Fibroblast of skin of left quadriceps (primary cell): ENCODE results near the gene TRPV6.

ENCODE experiments used
- DNase-seq, 2 experiments: peaks; one replicate each; pipeline ENCODE4 v3.0.0-alpha.2; 2013; ENCODE audit warnings: low read depth in 2 of 2

Gene TRPV6

DNA sequence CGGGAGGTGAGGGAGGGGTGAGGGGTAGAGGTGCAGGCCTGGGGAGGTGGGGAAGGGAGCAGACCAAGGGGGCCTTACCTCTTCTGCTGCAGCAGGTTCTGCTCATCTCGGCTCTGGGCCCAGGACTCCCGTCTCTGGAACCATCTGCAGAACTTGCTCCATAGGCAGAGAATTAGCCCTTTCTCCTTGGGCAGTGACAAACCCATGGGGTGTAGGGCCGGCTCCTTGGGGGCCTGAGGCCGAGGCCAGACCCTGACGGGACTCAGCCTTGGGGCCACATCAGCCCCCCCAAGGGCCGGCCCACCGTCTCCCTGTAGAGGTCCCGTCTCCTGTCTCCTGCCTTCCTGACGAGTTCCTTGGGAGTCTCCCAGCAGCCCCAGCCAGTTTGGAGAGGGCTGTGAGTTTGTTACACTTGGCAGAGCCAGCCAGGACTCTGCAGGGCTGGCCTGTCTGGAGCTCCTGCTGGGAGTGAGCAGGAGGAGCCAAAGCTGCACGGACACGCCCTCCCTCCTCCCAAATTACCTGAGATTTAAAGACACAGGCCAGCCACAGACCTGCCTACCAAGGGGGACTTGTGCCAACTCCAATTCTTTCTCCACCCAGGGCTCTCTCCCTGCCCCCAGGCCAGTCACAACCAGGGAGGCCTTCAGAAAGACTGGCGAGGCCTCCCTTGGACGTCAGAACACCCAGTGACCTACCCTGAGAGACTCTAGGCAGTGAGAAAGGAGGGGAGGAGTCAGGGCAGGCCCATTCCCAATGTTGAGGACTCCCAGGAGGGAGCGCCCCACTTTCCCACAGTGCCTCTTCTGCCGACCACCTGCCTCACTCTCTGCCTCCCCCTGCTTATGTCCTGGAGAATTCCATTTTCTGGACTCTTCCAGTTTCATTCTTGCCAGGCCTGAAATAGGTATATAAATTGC is at the start of gene TRPV6:
Gene TRPV6 (minus strand): TSS at position 435 of the 920 bp plus-strand sequence.
- no peak for DNase-seq

DNA sequence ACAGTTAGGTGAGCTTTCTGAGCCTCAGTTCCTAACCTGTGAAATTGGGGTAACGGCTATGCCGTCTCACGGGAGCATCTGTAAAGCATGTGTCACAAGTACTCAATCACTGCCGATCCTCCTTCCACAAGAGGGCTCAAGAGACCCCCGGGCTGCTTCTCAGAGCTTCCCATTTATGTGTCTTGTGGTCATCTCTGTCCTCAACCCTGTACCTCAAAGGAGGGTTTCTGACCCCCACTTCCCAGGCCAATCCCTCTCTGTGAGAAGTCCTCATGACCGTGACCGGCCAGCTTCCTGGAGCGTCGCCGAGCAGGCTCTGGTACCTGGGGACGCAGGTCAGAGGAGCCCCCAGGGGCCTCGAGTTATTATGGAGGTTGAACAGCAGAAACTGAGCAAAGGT is 48.5 kb upstream of the TRPV6 start:
- DNase-seq: no peak

GRCh38 chr7:142933624-142934023 is 48.1 kb upstream of the TRPV6 start, which contains the start of gene TRPV5:
TRPV5 (minus strand) TSS chr7:142933746; CDS start chr7:142933459, 287 bp downstream.
- DNase-seq: no peak

DNA sequence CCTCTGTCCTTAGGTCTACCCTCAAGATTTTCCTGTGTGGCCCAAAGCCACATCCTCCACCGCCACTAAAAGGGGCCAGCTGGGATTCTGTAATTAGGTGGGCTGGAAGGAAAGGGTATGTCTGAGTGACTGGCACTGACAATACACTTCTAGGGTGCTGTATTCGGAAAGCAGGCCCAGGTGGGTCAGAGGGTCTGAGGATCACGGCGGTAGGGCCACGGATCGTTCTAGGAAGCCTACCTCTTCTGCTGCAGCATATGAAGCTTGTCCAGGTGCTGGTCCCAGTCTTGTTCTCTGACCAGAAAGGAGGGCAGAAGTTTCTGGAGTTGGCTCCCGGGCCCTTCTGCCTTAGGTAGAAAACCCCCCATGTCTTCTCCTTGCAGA is 47.5 kb upstream of the TRPV6 start:
- DNase-seq: no peak

DNA sequence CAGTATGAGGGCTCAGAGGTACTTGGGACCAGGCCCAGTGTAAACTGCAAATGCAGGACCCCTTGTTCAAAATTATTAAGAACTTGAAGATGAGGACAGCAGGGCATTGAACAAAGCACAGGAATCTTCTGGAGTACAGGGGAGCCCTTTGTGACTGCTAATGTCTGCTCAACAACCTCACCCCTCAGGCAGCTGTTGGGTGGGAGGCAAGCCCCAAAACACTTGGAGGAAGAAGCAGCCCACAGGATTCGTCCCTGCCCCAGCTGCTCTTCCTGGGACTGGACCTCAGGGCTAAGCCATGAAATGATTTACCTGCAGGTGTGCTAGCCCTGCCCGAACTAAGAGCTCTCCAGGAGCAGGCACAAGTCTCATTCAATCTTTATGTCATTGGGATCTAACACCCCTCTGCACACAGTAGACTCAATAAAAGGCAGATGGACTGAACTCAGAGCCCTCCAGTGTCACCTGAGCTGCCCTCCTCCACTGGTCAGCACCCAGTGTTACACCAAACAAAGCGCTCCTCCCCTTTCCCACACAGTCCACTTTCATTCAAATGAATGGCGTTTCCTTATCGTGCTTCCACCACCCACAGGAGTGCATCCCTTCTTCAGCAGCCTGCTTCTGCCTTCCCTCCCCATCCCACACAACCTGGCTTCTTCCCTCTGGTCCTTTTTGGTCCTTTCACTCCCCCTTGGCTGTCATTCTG is 47.0 kb upstream of the TRPV6 start:
- no peak for DNase-seq

- DNase-seq: no peak
Measured at GRCh38 chr7:142930126-142930730, 44.7 kb upstream of the TRPV6 start.

DNA sequence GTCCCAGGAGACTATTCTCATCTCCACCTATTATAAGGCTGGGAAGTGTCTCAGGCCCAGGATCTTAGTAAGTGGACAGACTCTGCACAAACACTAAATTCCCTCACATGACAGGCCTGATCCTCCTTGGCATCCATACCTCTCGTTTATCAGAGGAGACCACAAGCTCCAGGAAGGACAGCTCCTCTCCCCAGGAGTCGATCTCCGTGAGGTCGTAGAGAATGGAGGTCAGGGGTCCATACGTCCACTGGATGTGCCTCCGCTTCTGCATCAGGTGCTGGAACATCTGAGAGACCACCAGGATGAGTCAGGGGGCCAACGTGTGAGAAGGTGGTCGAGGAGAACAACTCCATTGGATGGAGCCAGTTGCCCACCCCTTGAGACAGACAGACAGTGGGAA is 42.4 kb upstream of the TRPV6 start:
- DNase-seq: no peak

- DNase-seq: no peak
Measured at GRCh38 chr7:142927085-142927745, 41.7 kb upstream of the TRPV6 start.

GRCh38 chr7:142925413-142925812 is 39.9 kb upstream of the TRPV6 start:
- no peak for DNase-seq

DNA sequence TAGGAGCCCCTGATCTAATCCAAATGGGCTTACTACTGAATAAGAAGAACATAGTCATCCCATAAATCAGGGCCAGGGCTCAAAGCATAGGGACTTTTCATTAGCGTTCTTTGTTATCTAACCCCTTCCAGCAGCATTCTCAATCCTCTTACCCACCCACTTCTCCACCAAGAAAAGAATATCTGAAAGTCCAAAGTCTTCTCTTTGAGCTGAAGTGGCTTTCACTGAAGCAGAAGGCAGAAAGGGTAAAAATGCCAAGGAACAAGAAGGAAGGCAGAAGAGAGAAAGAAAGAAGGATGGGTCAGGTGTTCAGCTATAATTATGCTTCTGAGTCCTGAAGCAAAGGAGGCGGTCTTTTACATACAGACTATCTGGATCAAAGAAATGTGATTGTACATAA is 37.8 kb upstream of the TRPV6 start:
- DNase-seq: no peak

DNA sequence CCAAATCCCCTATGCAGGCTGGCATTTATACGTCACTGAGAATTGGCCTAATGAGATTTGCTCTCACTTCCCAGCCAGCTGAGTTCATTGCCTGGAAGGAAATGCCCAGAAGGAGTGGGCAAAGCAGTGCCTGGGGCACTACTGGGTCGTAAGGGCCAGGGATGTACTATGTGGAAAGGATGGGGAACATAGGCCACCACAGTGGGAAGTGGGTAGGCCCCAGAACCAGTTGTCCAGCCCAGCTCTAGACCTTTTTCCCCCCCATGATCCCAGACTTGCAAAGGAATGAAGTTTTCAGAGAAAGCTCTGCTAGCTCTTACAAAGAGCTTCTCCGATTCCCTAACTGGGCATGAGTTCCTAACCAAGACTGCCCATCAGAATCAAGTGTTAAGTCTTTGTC is 34.1 kb upstream of the TRPV6 start:
- DNase-seq: no peak

DNA sequence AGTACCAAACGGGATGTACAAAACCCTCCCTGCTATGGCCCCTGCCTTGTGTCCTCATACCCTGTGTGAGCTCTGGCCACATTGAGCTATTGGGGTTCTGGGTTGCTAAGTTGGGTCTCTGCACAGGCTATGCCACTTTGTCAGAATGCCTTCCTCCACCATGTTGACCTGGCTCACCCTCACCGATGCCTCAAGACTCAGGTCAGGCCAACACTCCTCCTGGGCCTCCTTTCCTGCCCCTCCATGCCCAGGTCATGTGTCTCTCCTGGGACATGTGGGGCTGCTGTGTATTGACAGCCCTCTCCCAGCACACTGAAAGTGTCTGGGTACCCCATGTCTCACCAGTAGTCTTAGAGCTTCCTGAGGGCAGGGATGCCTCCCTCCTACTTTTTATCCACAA is 33.4 kb upstream of the TRPV6 start:
- no peak for DNase-seq

GRCh38 chr7:142917447-142917846 is 31.9 kb upstream of the TRPV6 start:
- DNase-seq: no peak

DNA sequence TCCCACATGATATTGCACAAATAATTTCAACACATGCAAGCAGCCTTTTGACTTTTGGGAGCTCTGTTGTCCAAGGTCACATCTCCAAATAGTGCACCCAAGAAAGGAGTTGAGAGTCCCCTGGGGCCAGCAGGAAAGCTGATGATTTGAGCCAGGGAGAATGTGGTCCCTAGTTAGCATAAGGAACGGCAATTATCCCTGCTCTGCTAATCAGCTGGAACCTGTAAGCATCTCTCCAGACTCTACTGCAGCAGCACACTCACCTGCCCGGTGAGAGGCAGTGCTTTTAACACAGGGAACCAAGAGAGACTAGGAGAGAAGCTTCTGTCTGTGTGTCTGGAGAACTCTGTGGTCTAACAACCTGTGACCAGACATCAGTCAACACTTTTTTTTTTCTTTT is 31.0 kb upstream of the TRPV6 start:
- no peak for DNase-seq

DNA sequence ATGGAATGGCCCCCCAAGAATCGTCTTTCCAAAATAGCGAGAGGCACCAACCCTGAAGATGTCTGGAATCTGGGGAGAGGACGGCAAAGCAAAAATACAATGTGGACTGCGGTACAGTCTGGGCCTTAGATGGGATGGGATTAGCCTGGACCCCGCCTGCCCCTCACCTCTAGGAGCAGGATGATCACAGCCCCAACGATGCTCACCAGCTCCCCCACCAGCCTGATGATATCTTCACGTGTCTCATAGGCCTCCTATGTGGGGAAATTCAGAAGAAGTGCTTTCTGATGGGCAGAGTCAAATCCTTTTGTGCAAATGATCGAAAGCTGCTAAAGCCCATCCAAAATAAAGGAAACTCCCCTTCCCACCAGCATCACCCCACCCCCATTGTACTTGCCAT is 29.8 kb upstream of the TRPV6 start:
- no peak for DNase-seq

DNA sequence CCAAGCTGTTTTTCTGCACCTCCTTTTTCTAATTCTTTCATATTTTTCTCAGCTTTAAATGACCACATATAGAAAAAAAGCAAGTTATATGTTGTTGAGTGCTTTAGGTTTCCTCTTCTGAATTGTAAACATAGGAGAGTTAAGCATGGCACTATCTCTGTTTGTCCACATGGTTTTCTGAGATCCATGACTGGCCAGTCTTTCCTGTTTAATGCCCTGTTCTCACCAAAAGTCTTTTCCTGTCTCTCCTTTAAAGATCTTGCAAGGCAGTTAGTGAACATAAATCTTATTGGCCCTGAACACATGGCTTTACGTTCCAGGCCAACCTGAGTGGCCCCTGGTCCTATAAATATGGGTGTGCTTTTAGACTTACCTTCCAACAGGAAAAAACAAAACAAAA is 28.6 kb upstream of the TRPV6 start:
- no peak for DNase-seq

DNA sequence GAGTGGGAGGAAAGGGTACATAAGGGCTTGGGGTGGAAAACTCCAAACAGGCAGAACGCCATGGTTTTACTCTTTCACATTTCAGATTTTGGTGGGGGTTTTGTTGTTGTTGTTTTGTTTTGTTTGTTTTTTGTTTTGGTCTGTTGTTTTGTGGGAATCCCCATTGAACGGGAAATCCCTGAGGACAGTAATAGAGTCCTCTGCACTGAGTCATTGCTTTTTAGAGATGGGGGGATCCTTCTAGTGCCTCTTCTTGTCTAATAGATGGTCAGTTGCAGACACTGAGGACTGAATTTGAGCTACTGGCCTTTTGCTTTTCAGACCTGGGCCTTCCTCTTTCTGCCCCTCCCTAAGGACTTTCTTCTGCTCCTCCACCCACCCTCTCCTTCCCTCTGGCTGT is 28.0 kb upstream of the TRPV6 start:
- DNase-seq: no peak

GRCh38 chr7:142913051-142913450 is 27.5 kb upstream of the TRPV6 start:
- no peak for DNase-seq

DNA sequence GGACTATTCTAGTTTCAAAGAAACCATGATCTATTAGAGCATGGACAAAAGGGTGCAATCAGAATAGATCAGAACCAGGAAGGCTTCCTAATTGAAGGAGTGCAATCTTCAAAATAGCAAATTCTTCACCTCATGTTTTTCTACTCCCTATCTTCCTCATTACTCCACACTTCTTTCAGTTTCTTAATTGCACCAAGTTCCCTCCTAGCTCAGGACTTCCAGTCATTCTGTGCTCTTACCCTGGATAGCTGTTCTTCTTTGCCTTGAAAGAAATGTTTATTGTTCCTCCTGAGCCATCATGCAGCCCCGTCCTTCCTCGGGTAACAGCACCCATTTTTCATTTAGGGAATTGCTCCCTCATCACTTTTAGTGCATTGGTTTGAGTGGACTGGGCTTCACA is 24.9 kb upstream of the TRPV6 start:
- DNase-seq: no peak

DNA sequence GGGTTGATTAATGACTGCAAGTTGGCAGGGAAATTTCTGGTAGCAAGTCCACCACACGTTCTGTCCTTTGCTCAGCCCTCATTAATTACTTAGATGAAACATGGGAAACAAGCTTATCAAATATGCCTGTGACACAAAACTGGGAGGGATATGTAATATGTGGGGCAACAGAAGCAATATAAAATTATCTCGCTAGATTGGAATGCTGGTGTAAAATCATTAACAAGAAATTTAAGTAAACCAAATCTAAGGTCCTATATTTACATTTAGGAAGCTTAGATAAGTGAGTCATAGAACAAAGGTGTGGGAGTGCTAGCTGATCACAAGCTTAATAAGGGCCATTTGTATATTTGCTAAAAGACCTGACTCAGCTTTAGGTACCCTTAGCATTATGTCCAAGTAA is 24.5 kb upstream of the TRPV6 start:
- DNase-seq: no peak

GRCh38 chr7:142908921-142909890 is 23.7 kb upstream of the TRPV6 start:
- DNase-seq: no peak
